HG03064 (cell line): ENCODE results near the gene TSC22D3.
"Not testable (repeated sequence)": the region's sequence is repeated elsewhere in the genome, so short reads cannot be mapped to it uniquely, and the experiment has no call there.

ENCODE experiments used
- ATAC-seq: cut with Tn5 transposase; IDR thresholded peaks from one replicate; pipeline ENCODE4 v1.9.1; 2021; ENCODE audit warnings: low read depth; ENCODE audit not compliant: unreplicated experiment

The TSC22D3 gene

DNA sequence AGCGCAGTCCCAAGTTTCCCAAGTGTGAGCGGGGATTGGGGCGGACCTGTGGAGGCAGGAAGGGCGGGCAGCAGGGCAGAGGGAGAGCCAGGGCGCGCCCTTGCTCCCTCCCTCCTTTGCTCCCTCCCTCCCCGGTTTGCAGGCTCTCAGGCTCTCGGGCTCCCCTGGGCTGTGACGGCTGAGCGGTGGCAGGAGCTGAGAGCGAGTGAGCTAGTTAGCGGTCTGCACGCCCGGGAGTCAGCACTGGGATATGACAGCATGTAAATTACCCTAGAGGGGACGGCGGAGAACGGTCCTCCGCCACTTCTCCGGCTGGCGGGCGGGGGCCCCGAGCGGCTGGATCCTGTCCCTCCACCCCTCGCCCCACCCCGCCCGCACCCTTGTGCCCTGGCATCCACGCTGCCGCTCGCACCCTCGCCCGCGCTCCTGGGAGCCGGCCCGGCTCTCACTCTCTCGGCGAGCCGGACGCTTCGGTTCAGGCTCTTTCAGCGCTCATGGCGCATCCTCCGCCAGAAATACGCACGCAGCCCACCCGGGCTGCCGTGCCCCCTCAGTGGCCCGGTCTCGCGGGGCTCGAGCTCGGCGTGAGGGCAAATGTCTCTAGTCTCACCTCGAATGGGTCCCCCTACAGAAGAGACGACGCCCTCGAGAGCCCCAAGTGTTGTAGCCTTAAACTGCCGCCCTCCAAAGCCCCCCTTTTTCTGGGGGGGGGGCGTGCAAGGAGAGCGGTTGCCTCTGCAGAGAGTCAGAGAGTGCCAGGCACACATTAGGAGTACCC, at the start of gene TSC22D3:
TSS of gene TSC22D3 (minus strand) at position 54 of the 778 bp plus-strand sequence. CDS start 368 bp downstream, outside the sequence.
- peak; percentile 73 for ATAC-seq

DNA sequence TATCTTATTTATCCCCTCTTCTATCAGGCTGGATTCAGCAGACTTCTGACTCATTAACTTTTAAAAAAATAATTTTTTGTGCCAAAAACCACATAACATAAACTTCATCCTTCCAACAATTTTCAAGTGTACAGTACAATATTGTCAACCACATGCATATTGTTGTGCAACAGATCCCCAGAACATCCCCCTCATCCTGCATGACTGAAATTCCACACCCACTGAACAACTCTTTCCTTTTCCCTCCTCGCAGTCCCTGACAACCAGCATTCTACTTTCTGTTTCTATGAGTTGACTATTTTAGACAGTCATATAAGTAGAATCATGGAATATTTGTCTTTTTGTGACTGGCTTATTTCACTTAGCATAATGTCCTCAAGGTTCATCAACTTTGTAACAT, 47.9 kb upstream of the TSC22D3 start:
- ATAC-seq, result no peak

DNA sequence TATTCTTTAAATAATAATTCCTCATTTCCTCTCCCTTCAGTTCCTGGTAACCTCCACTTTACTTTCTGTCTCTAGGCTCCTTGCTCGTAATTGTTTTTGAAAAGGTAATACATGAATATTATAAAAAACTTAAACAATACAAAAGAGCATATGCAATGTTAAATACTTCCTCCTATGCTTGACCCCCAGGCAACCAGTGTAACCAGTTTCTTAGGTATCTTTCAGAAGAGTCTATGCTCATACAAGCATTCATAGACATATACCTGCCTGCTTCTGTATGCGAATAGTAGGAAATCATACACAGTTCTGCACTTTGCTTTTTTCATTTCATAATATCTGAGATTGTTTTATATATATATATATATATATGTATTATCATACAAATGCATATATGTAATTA, 47.5 kb upstream of the TSC22D3 start:
- no peak for ATAC-seq

DNA sequence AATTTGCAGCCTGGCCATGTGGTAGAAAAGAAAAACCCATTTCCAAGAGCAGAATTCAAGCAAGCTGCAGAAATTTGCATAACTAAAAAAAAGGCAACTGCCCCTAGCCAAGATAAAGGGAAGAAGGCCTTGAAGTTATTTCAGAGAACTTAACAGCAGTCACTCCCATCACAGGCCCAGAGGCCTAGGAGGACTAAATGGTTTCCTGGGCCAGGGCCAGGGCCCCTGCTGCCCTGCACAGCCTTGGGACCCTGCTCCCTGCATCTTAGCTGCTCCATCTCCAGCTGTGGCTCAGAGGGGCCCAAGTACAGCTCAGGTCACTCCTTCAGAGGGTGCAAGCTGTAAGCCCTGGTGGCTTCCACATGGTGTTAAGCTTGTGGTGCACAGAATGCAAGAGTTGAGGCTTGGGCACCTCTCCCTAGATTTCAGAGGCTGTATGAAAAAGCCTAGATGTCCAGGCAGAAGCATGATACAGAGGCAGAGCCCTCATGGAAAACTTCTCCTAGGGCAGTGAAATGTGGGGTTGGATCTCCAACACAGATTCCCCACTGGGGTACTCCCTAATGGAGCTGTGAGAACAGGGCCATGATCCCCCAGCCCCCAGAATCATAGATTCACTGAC, 43.4 kb upstream of the TSC22D3 start:
- no peak for ATAC-seq

DNA sequence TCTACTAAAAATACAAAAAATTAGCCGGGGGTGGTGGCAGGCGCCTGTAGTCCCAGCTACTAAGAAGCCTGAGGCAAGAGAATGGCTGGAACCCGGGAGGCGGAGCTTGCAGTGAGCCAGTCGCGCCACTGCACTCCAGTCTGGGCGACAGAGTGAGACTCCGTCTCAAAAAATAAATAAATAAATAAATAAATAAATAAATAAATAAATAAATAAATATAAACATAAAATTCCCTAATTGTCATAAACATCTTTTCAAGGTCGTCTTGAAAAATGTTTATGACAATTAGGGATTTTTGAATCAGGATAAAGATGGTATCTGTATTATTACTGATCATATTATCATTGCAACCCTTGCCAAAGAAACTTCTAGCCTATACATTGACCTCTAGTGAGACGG, 34.5 kb upstream of the TSC22D3 start:
- ATAC-seq, result not testable (repeated sequence)

DNA sequence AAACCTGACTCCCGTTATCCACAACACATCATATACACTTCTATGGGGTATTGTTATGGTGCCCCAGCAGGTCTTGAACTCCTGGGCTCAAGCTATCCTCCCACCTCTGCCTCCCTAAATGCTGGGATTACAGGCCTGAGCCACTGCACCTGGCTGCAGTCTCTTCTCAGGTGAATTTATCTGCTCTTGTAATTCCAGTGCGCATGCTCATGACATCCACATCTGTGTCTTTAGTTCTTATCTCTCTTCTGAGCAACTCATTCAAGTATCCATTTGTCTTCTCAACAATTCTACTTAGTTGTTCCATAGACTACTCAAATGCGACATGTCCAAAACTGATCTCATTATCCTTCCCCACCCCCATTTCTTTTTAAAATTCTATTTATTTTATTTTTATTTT, 29.6 kb upstream of the TSC22D3 start:
- no peak for ATAC-seq

DNA sequence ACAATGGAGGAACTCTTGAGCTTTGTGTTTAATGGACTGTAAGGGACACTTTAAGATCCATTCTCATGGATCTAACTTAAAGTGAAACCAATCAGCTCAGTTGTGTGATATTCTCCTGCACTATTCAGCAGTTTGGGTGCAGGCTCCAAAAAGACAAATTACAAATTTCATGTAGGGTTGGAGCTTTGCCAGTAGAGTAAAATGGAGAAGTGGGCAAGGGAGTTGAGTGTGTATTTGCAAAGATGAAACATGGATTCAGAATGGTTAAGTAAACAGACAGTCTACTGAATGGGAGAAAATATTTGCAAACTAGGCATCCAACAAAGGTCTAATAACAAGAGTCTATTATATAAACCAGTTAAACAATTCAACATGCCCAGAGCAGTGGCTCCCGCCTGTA, 28.8 kb upstream of the TSC22D3 start:
- ATAC-seq, result no peak

DNA sequence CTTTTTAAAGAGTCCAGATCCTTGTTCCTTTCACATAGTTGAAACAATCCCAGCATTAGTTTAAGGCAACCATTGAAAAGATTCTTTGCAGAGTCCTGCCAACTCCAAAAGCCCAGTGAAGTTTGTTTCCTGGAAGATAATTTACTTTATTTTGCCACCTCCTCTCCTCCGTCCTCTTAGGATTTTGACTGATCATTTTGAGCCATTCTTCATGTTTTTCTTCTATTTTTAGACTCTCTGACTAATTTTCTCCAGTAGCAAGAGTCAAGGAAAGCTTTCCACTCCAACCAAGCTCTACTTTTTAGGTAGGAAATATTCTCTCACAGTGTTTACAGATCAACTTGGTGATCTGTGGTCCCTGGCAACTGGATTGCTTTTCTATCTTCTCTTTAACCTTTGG, 12.2 kb upstream of the TSC22D3 start:
- ATAC-seq, result no peak

DNA sequence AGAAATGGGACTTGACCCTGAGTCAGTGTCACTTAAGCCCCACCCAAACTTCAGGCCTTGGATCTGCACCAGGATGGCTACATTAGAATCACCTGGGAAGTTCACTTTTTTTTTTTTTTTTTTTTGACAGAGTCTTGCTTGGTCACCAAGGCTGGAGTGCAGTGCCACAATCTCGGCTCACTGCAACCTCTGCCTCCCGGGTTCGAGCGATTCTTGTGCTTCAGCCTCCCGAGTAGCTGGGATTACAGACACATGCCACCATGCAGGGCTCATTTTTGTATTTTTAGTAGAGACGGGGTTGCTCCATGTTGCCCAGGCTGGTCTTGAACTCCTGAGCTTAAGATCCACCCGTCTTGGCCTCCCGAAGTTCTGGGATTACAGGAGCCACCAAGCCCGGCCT, 4.9 kb upstream of the TSC22D3 start:
- no peak for ATAC-seq

DNA sequence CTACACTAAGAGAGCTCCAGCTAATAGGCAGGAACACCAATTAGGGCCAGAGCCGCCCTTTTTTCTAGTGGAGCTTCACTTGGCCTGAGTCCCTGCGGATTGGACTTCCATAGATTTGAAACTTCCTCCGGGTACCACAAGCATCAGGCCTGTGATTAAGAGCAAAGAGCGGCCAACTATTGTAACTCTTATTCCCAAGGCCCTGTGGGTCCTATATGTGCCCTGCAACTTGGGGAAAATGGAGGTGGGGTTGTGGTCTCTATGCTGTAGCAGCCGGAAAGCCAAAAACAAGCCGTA, 1.9 kb upstream of the TSC22D3 start, which contains the start of gene NCBP2L:
TSS of gene NCBP2L (plus strand) at position 198 of the 297 bp plus-strand sequence. CDS start 16,488 bp downstream, outside the sequence.
- no peak for ATAC-seq

DNA sequence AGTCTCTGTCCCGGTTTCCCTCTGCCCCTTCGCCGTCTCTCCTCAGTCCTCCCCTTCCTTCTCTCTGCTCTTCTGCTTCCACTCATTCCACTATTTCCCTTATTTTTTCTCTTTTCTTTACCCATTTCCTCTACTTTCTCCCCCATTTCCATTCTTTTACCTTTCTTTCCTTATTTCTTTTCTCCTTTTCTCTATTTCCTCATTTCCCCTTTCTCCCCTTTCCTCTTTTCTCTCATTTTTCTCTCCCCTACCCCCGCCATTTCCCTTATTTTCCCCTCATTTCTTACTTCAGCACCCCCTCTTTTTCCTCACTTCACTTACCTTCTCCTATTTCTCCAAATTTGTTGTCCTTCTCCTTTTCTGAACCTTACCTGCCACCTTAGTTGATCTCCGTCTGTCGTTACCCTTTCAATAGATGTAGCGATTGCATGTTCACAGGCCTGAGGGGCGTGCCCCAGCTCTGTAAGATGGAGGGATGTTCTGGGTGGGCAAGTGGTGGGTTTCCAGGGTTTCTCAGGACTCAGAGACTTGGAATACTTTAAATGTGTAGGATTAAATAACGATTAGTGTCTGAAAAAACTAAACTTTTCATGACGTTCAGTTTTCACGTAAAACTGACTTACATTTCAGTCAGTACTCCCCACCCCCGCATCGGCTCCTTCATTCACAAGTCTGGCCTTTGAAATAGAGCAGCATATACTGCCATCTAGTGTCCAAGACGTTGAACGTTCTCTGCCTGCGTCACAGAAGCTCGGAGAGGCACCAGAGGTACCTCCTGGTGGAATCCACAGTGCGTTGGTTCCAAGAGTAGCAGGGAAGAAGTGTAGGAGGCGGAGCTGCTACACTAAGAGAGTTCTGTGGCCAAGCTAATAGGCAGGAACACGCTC, 1.3 kb upstream of the TSC22D3 start:
- no peak for ATAC-seq

DNA sequence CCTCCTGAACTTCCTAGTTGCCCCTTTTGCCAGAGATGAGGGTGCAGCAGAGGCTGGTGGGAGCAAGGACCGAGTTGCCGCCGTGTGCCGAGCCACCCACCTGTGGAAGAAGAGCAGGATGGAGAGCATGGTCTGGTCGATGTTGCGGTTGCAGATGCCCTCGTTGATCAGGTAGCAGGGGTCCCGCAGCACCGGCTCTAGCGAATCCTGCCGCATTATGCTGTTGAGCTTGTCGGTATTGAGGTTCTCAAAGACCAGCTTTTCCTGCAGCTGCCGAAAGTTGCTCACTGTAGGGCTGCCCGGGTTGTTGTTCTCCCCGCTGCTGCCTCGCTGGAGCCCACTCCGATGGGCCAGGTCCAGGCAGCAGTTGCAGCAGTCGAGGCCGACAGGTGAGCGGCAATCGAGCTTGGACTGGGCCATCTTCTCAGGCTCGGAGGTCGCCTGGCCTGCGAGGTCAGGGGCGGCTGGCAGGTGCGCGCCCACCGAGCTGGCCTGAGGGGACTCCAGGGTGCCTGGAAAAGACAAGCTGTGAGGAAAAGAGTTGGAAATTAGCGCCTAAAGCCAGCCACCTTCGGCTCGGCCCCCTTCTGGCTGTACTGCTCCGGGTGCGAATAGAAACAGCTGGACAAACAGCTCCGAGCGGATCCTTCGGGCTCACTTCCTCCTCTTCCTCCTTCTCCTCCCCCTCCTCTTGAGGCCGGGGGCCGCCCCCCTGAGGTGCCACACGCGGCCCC, 420 bp downstream of the TSC22D3 start:
- ATAC-seq, result peak; percentile 17

DNA sequence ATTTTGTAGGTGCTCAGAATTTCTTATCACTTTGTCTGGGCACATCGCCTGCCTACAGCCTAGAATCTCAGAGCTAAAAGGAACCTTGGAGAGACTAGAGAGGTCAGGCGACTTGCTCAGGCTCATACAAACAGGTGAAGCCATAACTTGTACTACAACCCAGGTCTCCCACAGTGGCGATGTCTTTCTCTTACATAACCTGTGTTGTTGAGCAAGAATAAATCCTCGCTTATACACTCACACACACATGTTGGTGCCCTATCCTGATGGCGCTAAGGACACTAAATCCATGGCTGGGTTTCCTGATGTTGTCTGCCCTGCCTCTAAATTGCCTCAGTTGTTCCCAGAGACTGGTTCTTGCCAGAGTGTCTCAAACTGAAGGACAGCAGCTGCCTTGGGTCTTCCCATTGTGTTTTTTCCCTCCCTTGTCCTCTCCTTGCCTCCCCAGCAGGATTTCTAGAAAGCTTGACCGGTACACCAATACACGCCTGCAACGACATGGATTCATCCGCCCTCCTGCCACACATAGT, 1.6 kb downstream of the TSC22D3 start:
- no peak for ATAC-seq

DNA sequence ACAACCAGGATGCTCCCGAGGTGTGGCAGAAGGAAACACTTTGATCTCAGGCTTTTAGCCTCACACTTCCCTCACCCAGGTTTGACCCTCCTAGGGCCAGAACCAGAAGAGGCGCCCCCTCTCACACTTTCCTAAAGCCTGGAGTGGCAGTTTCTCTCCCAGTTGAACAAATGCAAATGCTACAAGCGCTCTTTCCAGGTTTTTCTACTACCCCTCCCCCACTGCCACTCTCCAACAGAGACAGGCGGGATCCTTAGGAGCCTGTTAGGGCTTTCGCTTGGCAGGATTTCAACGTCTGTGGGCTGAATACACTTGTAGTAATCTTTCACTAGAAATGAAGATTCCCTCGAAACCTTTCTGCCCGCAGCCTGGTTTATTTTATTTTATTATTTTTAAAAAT, 2.4 kb downstream of the TSC22D3 start:
- ATAC-seq, result no peak

DNA sequence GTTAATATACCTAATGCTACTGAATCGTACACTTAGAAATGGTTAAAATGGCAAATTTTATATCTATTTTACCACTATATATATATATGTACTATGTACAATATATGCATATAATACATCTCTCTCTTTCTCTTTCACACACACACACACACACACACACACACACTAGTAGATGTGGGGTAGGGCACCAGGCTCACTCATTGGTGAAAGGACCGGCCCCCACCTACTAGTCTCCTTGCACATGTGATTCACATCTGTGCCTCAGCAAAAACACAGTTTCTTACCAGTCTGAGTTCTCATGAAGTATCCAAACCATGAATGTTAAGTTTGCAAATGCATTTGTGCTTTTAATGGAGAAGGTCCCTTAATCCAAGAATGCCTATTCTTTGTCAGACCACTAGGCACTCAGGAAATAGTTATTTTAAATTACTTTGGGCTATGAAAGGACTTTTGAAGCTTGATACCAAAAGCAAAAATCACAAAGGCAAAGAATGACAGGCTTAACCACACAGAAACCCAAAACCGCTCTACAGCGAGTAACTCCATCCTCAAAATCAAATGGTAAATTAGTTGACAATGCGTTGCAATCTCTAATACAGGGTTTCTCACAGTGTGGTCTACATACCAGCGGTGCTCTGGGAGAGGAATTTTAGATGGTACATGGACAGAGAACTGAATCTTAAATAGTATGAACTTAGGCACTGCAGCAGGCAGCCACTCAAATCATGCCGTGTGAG, 5.8 kb downstream of the TSC22D3 start:
- no peak for ATAC-seq

DNA sequence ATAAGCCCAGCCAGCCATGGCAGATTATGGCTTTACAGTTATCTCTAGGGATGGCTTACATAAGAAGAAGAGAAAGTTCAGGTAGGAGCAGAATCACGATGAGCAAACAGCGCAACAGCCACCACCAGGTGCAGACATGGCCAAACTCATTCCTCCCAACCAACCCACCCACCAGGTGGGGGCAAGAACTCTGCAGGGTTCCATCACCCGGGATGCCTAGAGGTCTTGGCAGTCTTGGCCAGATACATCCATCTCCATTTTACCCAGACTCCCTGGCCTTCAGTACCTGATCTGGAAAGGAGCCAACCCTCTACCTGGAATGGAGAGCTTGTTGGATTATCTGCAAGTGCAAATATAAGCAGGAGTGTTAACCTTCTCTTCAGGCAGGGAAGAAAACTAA, 7.5 kb downstream of the TSC22D3 start:
- ATAC-seq, result no peak

DNA sequence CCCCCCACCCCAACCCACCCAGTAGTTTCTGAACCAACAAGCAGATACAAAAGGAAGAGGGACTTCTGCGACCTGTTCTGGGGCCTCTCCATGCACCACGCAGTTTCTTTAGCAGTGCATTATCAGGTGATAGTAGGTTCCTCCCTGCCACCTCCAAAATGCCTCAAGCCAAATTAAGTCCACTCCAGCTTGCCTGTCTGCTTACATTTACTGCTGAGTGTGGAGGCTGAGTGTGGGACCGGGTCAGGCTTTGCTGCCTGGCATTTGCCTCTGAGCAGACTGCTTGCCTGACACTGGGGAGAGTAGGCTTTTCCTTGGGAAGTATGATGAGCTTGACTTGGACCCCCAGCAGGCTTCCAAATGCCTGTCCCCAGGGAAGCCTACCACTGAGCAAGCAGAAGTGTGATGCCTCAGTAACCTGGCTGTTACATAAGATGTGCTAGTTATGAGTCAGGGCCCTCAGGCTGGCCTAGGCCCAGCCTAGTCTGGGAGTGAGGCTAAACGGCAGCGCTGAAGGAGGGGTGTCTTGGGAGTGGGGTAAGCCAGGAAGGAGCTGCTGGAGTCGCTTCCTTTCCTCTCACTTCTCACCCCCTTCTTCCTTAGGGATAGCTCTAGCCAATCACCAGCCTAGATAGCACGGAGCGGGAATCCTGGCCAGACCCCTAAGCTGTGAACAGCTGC, 9.0 kb downstream of the TSC22D3 start:
- no peak for ATAC-seq

DNA sequence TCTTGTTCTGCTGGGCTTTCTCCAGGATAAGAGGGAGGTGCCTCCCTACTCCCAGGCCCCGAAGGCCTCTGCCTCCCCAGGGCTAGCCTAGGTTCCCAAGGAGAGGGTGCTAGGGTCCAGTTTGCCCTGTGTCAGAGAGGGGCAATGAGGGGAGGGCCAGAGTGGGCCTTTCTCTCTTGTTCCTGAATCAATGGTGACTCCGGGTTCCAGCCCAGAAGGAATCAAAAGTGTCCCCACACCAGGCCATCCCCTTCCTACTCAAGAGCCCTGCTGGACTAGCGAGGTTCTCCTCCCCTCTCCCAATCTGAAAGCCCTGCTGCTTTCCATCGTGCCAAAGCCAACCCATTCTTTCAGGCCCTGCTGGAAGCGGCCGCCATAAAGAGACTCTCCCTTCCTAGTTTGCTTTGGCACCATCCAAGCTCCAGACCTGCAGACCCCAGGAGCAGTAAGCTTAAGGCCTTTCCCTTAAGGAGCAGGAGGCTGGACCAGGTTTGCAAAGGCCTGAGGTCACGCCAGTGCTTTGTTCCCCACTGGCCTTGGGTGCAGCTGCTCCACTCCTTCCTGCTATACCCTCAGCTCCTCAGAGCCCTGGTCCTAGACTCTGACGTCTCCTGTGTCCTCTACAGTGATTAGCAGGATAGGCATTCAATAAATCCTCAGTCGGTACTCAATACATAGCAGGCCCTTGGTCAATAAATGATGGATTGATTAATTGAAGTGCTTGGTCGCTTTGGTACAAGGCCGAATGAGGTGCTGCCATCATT, 10.6 kb downstream of the TSC22D3 start:
- ATAC-seq, result no peak
